RCC 7860 (cell line): ENCODE measurements around the gene IFIT1B.
"Not testable (repeated sequence)": the region's sequence is repeated elsewhere in the genome, so short reads cannot be mapped to it uniquely, and the experiment has no call there.

ENCODE experiments used
- DNase-seq: peaks from one replicate; pipeline ENCODE4 v3.0.0-alpha.2; 2015; ENCODE audit warnings: low spot score
- FAIRE-seq: peaks from 2 replicates; lab custom pipeline; 2012; peaks lifted over from hg19 to GRCh38; lab: Jason Lieb, UNC

IFIT1B gene

GRCh38 chr10:89407792-89408191 lies 29.9 kb downstream of the IFIT1B start:
- FAIRE-seq, DNase-seq: not testable (repeated sequence)

DNA sequence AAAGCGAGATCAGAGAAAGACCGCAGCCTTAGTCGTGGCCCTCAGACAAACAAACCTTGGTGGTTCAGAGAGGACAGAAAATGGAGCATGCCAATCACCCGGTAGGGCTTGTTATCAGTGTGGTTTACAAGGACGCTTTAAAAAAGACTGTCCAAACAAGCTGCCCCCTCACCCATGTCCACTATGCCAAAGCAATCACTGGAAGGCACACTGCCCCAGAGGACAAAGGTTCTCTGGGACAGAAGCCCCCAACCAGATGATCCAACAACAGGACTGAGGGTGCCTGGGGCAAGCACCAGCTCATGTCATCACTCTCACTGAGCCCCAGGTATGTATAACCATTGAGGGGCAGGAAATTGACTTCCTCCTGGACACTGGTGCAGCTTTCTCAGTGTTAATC lies 31.4 kb downstream of the IFIT1B start:
- not testable (repeated sequence) for DNase-seq, FAIRE-seq

DNA sequence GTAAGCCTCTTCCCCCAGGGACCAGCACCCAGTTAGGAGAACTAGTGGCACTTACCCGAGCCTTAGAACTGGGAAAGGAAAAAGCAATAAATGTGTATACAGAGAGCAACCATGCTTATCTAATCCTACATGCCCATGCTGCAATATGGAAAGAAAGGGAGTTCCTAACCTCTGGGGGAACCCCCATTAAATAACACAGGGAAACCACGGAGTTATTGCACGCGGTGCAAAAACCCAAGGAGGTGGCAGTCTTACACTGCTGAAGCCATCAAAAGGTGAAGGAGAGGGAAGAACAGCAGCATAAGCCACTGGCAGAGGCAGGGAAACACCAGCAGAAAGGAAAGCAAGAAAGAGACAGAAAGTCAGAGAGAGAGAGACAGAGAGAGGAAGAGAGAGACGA lies 32.7 kb downstream of the IFIT1B start:
- FAIRE-seq, DNase-seq: not testable (repeated sequence)

GRCh38 chr10:89411135-89411534 lies 33.3 kb downstream of the IFIT1B start:
- not testable (repeated sequence) for DNase-seq, FAIRE-seq

DNA sequence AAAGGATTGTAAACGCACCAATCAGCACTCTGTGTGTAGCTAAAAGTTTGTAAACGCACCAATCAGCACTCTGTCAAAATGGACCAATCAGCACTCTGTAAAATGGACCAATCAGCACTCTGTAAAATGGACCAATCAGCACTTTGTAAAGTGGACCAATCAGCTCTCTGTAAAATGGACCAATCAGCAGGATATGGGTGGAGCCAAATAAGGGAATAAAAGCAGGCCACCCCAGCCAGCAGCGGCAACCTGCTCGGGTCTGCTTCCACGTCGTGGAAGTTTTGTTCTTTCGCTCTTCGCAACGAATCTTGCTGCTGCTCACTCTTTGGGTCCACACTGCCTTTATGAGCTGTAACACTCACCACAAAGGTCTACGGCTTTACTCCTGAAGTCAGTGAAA lies 34.4 kb downstream of the IFIT1B start:
- not testable (repeated sequence) for FAIRE-seq

GRCh38 chr10:89413398-89413912 lies 35.6 kb downstream of the IFIT1B start:
- DNase-seq (no peak), FAIRE-seq (no peak)

More for the DNA sequence above, 34.4 kb downstream of the IFIT1B start:
- DNase-seq = not testable (repeated sequence)

GRCh38 chr10:89414146-89414878 lies 36.5 kb downstream of the IFIT1B start, which contains the start of gene IFIT5:
Gene IFIT5 (plus strand): TSS chr10:89414568. CDS start chr10:89414799, 231 bp downstream.
- DNase-seq (peak; percentile 53), FAIRE-seq (no peak)

- DNase-seq (peak; percentile 24), FAIRE-seq (no peak)
These were observed 37.3 kb downstream of the IFIT1B start for GRCh38 chr10:89414879-89415821.

DNA sequence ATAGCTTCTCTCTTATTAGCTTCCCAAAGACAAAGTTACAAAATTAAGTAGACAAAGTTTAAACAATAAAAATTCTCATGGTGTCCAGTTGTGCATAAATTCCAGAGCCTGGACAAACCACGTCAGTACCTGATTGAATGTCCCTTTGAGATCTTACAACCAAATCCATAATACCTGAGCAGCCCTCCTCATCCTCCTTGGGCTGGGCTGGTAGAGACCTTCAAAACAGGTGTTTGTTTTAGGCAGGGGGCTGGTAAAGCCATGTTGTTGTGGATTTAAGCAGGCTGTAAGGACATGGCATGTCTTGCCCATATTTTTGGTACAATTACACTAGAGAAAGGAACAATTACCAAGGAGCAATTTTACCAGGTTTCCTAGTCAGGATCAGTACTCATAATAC lies 38.6 kb downstream of the IFIT1B start:
- FAIRE-seq (no peak), DNase-seq (no peak)

DNA sequence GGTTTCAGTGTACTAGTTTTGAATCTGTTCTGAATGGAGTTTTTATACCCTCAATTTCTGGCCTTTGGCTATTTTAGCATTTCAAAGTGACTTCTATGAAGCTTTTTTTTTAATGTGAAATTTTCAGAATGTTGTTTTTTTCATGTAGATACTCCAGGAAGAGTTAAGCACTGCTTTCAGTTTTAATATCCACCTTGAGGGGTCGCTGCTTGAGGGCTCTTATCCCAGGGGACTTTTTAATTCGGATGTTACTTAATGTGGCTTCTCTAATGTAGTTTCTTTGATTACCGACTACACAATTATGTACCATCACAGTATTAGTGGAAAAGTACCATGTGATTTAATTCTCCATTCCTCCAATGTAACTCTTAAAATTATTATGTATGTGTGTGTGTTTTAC lies 41.7 kb downstream of the IFIT1B start:
- no peak for FAIRE-seq
- no peak for DNase-seq

DNA sequence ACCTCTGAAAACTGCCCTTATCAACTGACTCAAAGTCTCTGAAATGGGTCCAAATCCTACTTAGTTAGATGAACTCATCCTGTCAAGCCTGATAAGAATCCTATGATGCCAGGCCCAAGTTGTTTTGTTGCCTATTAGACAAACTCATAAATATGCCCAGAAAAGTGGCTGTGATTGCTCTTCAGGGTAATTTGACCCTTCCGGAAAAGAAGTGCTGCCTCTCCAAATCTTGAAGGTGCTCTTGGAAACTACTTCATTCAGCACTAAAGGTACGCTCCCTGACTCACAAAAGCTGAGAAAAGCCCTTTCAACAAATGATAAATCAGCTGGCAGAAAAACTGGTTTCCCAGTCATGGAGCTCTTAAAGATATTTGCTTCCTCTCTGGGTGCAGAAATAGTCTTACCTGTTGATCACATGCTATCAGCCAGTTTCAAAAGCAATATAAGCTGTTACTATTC lies 43.2 kb downstream of the IFIT1B start:
- FAIRE-seq = no peak

DNA sequence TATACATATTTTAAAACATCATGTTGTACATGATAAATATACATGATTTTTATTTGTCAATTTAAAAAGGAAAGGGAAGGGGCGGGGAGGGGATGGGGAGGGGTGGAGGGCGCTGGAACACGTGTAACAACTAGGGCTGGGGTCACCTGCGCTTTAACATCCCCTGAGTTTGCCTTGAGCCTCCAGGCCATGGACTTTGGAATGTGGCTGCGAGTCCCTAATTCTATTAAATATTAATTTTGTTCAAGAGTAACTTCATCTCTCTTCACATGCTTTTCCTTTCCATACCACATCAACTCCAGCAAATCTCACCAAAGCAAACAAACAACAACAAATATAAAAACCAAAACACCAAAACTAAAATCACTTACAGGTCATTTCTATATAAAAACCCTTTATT lies 47.1 kb downstream of the IFIT1B start:
- DNase-seq (no peak), FAIRE-seq (no peak)

More for the DNA sequence above, 43.2 kb downstream of the IFIT1B start:
- DNase-seq = no peak

DNA sequence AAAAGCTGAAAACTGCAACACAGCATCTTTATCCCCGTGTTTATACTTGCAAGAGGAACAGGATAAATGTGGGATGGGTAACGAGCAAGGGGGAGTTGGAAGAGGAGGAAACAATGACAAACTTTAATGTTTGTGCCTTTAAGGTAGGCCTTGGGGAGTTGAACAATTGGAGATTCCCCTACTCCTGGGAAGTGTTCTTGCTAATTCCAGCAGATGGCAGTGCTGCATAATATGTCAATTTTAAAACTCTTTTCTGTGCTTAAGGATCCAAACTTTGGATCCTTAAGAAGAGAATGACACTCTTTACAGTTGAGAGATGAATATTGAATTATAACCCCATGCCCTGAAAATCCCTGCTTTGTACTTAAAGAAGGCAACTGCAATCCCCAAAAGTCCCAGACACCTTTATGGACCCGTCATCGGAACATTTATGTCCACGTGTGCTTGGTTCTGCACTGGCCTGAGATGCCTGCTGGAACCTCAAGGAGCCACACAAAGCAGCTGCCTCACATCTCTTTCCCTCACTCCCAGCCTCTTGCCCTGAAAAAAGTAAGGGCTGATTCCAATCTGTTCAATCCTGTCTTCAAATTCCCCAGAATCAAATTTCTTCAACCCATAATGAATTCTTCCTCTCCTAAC lies 48.5 kb downstream of the IFIT1B start:
- FAIRE-seq (peak; percentile 74), DNase-seq (peak; percentile 55)

DNA sequence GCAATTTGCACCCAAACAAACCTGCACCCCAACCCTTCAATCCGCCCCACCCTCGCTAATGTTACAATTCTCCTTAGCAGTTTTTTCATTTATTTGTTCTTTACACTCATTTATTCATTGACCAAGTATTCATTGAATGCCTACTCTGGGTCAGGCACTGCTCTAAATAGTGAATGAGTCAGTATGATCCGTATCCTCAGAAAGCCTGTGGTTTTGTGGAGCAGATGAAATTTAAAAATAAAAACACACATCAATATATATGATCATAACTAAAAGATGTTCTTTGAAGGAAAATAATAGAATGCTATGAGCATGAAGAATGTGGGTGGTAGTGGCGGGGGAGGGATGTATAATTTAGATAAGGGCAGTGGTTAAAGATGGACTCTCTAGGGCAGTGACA lies 49.8 kb downstream of the IFIT1B start:
- peak; percentile 82 for FAIRE-seq
- DNase-seq = peak; percentile 64

DNA sequence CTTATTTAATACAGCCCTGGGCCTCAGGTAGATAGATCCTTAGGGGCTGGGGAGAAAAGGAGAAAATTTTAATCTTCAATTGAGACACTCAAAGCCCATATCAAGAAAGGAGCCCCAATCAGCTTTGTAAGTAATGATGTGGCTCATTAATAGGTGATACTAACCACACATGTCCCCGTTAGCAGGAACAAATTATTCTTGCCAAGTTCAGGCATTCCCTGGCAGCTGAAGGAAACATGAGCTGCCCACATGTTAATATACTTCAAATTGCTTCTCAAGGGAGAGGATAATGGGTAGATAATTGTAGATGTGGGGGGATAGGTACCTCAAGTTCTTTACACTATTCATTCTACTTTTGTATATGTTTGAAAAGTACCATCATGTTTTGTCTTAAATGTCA lies 51.0 kb downstream of the IFIT1B start:
- FAIRE-seq = no peak
- no peak for DNase-seq

GRCh38 chr10:89431977-89432376 lies 54.1 kb downstream of the IFIT1B start:
- FAIRE-seq (peak; percentile 87), DNase-seq (peak; percentile 70)
